NCI-H345 treated with DMSO at 0.1 percent for 48 hours (cell line): ENCODE measurements around the gene GDF7.

Source experiments
- DNase-seq: peaks from one replicate; lab custom pipeline; 2025; ENCODE audit not compliant: unreplicated experiment; lab: John Stamatoyannopoulos, UW

Gene GDF7

GRCh38 chr2:20666304-20667150 is at the start of gene GDF7:
Gene GDF7 (plus strand): TSS chr2:20667144. CDS start chr2:20667240, 96 bp downstream.
- no peak for DNase-seq

GRCh38 chr2:20617892-20618467 is 49.0 kb upstream of the GDF7 start:
- DNase-seq = no peak

- DNase-seq = no peak
These were observed 48.5 kb upstream of the GDF7 start for GRCh38 chr2:20618468-20618885.

DNA sequence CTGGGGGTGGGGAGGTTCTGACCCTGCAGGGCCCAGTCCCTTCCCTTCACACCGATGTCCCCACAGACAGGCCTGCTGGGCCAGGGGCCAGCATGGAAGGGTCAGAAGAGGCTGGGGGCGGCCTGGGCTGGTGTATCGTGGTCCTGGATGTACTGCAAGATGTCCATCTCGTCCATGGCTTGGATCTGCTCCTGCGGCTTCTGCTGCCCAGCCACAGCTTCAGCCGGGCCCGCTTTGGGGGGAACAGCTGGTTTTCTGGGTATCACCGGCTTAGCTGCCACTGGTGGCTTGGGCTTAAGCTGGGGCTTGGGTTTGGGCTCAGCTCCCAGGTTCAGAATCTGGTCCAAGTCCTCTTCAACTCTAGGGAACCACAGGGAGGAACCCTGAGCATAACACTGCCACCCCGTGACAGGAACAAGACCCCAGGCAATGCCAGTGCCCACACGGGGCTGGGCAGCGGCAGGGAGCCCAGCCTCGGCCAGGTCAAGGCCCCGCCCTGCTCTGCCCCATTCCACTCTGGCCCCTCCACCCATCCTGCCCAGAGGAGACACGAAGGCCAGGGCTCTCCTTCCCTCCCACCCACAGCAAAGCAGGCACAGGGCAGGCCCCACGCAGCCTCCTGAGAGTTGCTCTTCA is 47.9 kb upstream of the GDF7 start:
- DNase-seq = no peak

DNA sequence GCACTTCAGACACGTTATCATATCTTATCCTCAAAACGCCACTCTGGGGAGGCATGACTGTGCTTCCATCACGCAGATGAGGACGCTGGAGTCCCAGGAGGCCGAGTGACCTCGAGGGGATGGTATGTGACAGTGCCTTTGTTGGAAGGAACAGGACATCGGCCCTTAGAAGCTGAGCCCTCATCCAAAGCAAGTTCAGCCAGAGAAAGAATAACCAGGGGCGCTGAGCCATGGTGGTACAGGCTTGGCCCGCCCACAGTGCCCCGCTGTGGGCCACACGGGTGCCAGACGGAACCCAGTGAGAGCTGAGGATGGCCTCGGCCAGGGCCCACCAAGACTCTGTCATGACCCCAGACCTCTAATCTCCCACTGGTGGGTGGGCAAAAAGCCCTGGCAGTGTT is 47.3 kb upstream of the GDF7 start:
- no peak for DNase-seq

DNA sequence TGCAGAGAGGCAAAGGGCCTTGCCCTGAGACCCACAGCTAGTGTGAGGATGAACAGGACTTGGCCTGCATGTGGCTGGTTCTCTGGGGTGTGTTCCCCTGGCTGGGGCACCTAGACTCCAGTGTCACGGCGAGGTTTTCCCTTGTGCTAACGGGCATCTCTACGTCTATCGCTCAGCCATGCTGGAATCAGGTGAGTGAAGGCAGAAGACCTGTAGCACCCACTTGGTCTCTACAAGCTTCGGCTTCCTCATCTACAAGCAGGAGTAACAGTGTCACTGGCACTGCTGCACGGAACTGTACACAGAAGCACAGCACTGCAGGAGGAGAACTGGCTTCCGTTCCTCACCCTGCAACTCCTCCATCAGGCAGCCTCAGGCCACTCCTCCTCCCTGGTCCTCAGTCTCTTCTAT is 46.7 kb upstream of the GDF7 start:
- no peak for DNase-seq

GRCh38 chr2:20620696-20621365 is 46.1 kb upstream of the GDF7 start:
- no peak for DNase-seq

DNA sequence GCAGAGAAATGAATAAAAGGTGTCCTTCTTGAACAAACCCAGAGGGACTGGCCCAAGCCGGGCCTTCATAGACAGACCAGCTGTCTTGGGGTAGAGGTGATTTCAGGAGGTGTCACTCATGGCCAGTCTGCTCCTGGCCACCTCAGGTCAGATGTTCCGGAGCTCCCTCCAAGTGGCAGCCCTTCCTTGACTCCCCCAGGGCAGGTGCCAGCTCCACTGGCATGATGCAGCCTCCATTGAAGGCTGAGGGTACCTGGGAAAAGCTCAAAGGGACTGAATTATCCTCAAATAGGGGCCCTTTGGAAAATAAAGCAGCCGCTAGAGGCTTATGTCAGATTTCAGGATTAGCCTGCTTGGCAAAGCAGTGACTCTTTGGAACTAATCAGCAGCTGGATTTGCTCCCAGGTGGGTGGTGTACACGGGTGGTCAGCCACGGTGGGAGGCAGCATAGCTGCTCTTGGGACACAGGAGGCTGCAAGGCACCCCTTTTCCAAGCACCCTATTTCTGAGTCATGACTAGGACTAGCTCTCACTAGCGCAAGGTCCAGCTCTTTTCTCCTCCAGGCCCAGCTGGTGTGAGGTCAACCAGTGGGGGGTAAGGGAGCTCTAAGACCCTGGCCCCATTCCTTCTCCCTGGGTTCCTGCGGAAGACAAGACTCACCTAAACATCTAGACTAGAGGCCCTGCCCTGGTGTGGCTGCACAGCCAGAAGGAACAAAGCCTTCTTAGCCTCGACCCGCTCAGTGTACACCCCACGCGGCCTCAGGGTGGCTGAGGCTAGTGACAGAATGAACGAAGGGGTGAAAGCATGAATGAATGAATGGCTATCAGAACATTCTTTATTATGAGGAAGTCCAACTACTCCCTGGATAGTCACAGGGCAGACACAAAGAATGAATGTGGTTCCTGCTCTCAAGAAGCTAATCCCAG is 45.3 kb upstream of the GDF7 start:
- DNase-seq = no peak

DNA sequence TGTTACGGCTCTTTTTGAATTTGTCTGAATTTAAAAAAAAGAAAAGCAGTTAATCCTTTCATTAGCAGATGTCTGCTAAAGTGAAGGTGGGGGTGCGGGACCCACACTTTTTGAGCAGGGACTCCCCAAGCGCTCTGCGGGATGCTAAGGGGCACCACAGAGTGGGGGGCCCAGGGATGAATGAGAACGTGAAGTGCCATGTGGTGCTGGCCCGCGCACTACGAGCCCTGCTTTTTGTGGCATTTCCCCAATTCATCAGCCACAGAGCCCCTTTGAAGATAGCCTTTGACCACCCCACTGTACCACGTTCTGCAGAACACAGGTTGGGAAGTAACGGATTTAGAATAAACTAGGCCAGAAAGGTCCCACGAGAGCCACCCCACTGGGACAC is 44.7 kb upstream of the GDF7 start:
- DNase-seq = no peak

- DNase-seq = no peak
These were observed 44.2 kb upstream of the GDF7 start for GRCh38 chr2:20622731-20623130.

GRCh38 chr2:20623241-20623640 is 43.7 kb upstream of the GDF7 start:
- DNase-seq = no peak

GRCh38 chr2:20623741-20624155 is 43.2 kb upstream of the GDF7 start:
- DNase-seq = no peak

GRCh38 chr2:20624156-20624883 is 42.6 kb upstream of the GDF7 start:
- DNase-seq = no peak

- DNase-seq = no peak
These were observed 42.0 kb upstream of the GDF7 start for GRCh38 chr2:20624884-20625485.

GRCh38 chr2:20625491-20626391 is 41.2 kb upstream of the GDF7 start:
- DNase-seq = no peak

DNA sequence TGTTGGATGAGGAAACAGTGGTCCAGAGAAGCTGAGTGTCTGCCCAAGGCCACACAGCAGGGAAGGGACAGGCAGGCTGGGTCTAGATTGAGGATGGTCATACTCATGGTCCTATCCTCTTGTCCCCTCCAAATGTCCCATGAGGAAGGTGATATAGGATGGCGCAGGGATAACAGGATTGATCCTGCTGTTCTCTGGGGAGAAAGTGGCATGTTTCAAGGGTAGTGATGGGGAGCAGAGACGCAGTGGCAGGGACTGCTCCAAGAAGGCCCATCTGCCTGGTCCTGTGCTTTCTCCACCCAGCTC is 40.6 kb upstream of the GDF7 start:
- no peak for DNase-seq

DNA sequence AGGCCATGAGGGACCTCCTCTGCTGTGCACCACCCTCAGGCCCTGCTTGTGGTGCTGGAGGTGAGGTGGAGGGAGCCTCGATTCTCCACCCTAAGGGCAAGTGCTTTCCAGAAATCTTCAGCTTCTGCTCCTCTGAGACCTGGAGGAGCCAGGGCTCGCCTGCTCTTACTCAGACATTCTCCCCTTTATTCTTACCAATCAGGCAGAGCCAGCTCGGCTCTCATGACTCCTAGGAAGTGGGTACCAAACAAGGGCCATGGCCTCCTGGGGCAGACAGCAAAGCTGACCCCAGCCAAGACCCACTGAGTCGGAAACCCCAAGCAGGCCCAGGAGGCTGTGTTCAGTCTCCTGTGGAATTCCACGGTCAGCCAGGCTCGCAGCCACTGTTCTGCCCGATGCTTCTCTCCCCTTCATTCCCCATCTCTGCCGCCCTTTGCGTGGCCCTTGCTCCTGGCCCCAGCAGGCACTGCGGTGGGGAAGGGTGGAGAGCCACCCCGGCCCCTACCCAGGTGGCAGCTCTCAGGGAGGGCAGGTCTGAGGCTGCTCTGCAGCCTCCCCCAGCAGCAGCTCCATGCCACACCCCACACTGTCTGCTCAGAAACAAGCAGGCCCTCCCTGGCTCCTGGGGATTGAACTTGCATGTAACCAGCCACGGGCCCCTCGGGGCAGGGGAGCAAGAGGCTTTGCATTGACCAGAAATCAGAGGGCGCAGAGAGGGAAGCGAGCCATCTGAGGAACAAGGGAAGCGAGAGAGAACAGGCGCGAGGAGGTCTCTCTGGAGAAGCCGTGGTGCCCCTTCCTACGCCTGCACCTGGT is 40.0 kb upstream of the GDF7 start:
- DNase-seq = no peak
